Parathyroid adenoma (tissue), 2 donors: ENCODE measurements around the gene CAMK2D.

Experiments
- H2AFZ ChIP-seq: fragments of 300-600 bp; sonication (generic); one replicate; pipeline ENCODE4 v1.7.0; 2017; ENCODE audit warnings: antibody characterized with exemption, mild to moderate bottlenecking
- H3K27ac ChIP-seq: fragments of 300-600 bp; sonication (generic); one replicate; pipeline ENCODE4 v1.7.0; 2017
- H3K27me3 ChIP-seq: fragments of 300-600 bp; sonication (generic); one replicate; pipeline ENCODE4 v1.7.0; 2017; ENCODE audit warnings: low read length; ENCODE audit not compliant: control insufficient read depth, insufficient read depth
- H3K36me3 ChIP-seq: fragments of 300-600 bp; sonication (generic); one replicate; pipeline ENCODE4 v1.7.0; 2017; ENCODE audit warnings: low read length; ENCODE audit not compliant: control insufficient read depth, insufficient read depth
- H3K4me1 ChIP-seq: fragments of 300-600 bp; sonication (generic); one replicate; pipeline ENCODE4 v1.7.0; 2017; ENCODE audit warnings: control low read depth
- H3K4me2 ChIP-seq: fragments of 300-600 bp; sonication (generic); one replicate; pipeline ENCODE4 v1.7.0; 2017; ENCODE audit warnings: low read length
- H3K4me3 ChIP-seq: fragments of 300-600 bp; sonication (generic); one replicate; pipeline ENCODE4 v1.7.0; 2017; ENCODE audit warnings: low read depth, low read length
- H3K79me2 ChIP-seq: fragments of 300-600 bp; sonication (generic); one replicate; pipeline ENCODE4 v1.7.0; 2017; ENCODE audit warnings: control low read depth
- H3K9ac ChIP-seq: fragments of 300-600 bp; sonication (generic); one replicate; pipeline ENCODE4 v1.7.0; 2017; ENCODE audit warnings: mild to moderate bottlenecking
- H3K9me3 ChIP-seq: fragments of 300-600 bp; sonication (generic); one replicate; pipeline ENCODE4 v1.7.0; 2017; ENCODE audit warnings: low read length; ENCODE audit not compliant: control insufficient read depth
- TF ChIP-seq, protein P1 (sequence below): fragments of 300-600 bp; sonication (generic); IDR thresholded peaks from one replicate; pipeline ENCODE4 v1.7.0; 2017; ENCODE audit warnings: antibody characterized with exemption, mild to moderate bottlenecking
- donor health status: primary hyperparathyroidism.

CAMK2D gene

DNA sequence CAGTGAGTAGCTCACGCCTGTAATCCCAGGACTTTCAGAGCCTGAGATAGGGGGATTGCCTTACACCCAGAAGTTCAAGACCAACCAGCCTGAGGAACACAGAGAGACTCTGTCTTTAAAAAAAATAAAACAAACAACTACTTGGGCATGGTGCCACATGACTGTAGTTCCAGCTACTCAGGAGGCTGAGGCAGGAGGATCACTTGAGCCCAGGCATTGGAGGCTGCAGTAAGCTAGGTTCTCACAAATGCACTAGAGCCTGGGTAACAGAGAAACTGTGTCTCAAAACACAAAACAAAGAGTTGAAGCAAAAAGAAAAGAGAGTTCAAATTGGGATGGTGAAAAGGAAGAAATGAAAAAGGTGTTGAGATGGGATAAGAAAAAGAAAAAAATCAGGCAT is 10.8 kb downstream of the CAMK2D start:
- Histone ChIP-seq H3K79me2 (peaks cover 4% of the 10 kb centered on the region), H3K27ac (no peak overlapping the region), H3K4me2 (no peak overlapping the region), H3K36me3 (no peaks in the 10 kb centered on the region), H3K4me3 (no peak overlapping the region), H3K4me1 (no peaks in the 10 kb centered on the region), H3K9ac (no peak overlapping the region), H2AFZ (no peak overlapping the region), H3K9me3 (no peaks in the 10 kb centered on the region), H3K27me3 (no peaks in the 10 kb centered on the region)
- TF ChIP-seq, protein P1, sequence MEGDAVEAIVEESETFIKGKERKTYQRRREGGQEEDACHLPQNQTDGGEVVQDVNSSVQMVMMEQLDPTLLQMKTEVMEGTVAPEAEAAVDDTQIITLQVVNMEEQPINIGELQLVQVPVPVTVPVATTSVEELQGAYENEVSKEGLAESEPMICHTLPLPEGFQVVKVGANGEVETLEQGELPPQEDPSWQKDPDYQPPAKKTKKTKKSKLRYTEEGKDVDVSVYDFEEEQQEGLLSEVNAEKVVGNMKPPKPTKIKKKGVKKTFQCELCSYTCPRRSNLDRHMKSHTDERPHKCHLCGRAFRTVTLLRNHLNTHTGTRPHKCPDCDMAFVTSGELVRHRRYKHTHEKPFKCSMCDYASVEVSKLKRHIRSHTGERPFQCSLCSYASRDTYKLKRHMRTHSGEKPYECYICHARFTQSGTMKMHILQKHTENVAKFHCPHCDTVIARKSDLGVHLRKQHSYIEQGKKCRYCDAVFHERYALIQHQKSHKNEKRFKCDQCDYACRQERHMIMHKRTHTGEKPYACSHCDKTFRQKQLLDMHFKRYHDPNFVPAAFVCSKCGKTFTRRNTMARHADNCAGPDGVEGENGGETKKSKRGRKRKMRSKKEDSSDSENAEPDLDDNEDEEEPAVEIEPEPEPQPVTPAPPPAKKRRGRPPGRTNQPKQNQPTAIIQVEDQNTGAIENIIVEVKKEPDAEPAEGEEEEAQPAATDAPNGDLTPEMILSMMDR, result no peak

DNA sequence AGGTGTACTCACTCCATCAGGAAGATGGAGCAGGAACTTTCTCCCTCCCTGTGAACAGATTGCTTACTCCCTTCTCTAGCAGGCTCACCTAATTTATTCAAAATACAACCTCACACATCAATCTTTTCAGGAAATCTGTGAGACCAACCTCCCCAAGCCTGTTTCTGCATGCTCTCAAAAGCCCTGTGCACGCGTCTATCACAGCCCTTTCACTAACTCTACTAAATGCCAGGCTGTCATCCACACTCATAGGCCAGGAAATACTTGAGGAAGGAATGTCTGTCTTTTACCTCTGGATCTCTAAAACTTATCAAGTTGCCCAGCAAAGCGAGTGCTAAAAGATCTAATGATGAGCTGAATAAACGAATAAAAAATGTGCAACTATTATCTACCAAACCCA is 11.2 kb downstream of the CAMK2D start:
- no peak overlapping the region for H3K4me2 ChIP-seq
- no peak overlapping the region for H3K4me3 ChIP-seq
- no peaks in the 10 kb centered on the region for H3K36me3 ChIP-seq
- no peaks in the 10 kb centered on the region for H3K27me3 ChIP-seq
- no peaks in the 10 kb centered on the region for H3K4me1 ChIP-seq
- H2AFZ ChIP-seq, result no peak overlapping the region
- H3K27ac ChIP-seq, result no peak overlapping the region
- H3K79me2 ChIP-seq, result peaks cover 4% of the 10 kb centered on the region
- TF ChIP-seq, protein P1, result no peak
- H3K9ac ChIP-seq, result no peak overlapping the region
- no peaks in the 10 kb centered on the region for H3K9me3 ChIP-seq

DNA sequence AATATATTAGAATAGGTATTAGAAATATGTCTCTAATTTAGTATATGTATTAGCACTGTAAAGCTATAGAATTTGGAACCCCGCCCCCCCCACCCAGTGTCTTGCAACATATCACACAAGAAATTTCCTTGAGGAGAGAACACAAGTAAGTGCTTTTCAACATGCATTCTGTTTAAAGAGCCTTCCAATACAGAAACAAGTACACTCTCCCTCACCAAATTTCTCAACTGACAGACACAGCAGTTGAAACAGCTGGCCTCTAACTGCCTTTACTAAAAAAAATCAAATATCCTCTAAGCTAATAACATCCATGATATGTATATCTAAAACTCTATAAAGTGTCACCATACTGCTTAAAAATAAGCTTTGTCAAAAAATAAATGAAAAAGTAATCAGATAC is 12.4 kb downstream of the CAMK2D start:
- Histone ChIP-seq H3K4me2 (no peak overlapping the region), H2AFZ (no peak overlapping the region), H3K9ac (no peak overlapping the region), H3K36me3 (no peaks in the 10 kb centered on the region), H3K27ac (no peak overlapping the region), H3K9me3 (no peaks in the 10 kb centered on the region), H3K4me3 (no peak overlapping the region), H3K27me3 (no peaks in the 10 kb centered on the region), H3K79me2 (peaks cover 4% of the 10 kb centered on the region), H3K4me1 (no peaks in the 10 kb centered on the region)
- TF ChIP-seq, protein P1, result no peak

DNA sequence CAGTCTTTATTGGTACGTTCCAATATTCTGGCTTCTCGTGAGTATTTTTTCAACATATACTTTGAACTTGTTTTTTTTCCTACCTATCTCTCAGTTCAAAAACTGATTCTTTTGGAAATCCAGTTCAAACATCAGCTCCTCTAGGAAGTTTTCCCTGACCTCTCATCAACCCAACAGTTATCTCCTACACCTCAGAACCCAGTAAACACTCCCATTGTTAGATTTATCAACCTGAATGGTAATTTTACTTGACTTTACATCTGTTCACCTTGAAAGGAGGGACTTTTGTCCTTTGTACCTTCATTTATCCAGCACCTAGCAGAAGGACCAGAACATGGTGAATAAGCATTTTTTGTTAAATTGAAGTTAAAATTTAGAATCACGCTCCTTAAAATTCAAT is 13.6 kb downstream of the CAMK2D start:
- Histone ChIP-seq H3K4me2 (no peak overlapping the region), H3K4me3 (no peak overlapping the region), H3K4me1 (no peaks in the 10 kb centered on the region), H3K36me3 (no peaks in the 10 kb centered on the region), H2AFZ (no peak overlapping the region), H3K9ac (no peak overlapping the region), H3K79me2 (peaks cover 4% of the 10 kb centered on the region), H3K27me3 (no peaks in the 10 kb centered on the region), H3K27ac (no peak overlapping the region), H3K9me3 (no peaks in the 10 kb centered on the region)
- TF ChIP-seq, protein P1, result no peak

DNA sequence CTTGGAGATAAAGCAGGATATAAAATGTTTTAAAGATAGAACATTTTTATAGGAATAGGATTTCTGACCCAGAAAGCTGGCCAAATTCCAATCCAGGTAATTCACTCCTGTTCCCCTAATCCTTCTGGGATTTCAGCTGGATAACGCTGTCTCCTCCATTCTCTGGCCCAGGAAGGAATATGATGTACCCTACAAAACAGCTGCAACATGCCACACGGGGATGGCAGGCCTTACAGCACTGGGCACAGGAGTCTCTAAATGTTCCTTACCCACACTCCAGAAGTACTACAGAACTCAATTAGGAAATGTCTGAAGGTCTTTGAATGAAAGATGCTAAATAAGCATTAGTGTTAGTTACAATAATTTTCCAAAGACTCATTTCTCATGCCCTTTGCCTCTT is 15.8 kb downstream of the CAMK2D start:
- peaks cover 2% of the 10 kb centered on the region for H3K79me2 ChIP-seq
- no peaks in the 10 kb centered on the region for H3K27me3 ChIP-seq
- H2AFZ ChIP-seq, result no peak overlapping the region
- no peak overlapping the region for H3K4me3 ChIP-seq
- H3K9me3 ChIP-seq, result no peaks in the 10 kb centered on the region
- H3K4me1 ChIP-seq, result no peaks in the 10 kb centered on the region
- no peak overlapping the region for H3K9ac ChIP-seq
- TF ChIP-seq, protein P1, result no peak
- H3K27ac ChIP-seq, result no peak overlapping the region
- H3K36me3 ChIP-seq, result no peaks in the 10 kb centered on the region
- H3K4me2 ChIP-seq, result no peak overlapping the region
